GM19240 (cell line): ENCODE measurements around the gene CASP8AP2.
"Not testable (repeated sequence)": the region's sequence is repeated elsewhere in the genome, so short reads cannot be mapped to it uniquely, and the experiment has no call there.

ENCODE experiments used
- DNase-seq: peaks from one replicate; pipeline ENCODE4 v3.0.0; 2011; ENCODE audit warnings: low spot score; ENCODE audit not compliant: insufficient read length

Gene CASP8AP2

DNA sequence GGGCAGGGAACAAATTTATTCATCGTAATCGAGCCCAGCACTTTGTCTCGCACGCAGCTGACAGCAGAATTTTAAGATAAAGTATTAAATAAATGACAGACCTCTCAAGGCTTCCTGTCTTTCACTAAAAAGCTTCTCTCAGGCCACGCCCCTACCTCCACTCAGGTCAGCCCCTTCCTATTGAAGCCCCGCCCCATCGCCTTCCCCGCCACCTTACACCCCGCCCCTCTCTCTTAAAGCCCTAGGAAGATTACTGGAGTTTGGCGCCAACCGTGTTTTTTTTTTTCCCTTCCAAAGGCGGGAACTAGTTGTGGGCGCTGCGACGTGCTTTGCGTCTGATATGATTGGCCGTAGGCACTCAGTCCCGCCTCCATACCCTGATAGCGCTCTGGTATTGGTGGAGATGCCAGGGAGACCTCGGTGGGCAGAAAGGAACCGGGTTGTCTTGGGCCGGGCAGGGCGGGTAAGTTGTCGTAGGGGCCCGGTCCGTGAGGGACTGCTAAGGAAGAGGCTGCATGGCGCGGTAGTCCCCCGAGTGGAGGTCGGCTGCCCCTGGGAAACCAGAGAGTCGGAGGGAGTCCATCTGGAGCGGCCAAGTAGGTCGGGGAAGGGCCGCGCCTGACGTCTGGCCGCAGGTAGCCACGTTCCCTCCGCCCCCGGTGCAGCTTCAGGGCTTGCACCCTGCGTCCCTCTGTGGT, at the start of gene CASP8AP2:
Gene CASP8AP2 (plus strand): TSS at position 409 of the 698 bp plus-strand sequence.
- peak; percentile 70 for DNase-seq

DNA sequence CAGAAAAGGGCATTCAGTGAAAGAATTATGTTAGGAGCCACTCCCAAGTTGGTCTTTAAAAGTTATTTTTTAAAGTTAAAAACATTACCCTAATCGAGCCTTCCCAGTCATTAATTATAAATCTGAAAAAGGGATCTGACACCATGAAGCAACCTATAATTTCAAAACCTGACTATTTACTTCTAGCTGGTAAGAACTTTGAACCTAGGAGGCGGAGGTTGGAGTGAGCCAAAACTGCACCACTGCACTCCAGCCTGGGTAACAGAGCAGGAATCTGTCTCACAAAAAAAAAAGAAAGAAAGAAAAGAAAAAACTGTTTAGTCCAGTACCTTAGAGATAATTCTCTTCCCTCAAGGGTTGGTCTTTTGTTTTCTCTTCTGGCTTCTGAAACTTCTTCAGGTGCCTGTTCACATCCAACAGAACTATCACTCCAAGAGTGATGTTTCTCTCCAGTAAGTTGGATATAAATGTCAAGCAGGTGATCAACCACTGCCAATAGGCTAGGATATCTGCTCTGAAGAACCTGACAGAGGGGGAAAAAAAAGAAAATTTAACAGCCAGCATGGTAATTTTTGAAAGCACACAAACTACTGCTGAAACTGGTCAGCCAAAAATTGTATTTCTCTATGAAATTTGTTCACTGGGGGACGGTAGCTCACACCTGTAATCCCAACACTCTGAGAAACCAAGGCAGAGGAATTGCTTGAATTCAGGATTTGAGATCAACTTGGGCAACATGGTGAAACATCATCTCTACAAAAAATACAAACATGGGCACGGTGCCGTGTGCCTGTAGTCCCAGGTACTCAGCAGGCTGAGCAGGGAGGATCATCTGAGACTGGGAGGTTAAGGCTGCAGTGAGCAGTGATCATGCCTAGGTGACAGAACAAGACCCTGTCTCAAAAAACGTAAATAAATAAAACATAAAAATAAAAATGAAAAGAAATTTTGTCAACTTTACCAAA, 48.3 kb upstream of the CASP8AP2 start:
- DNase-seq: no peak

- DNase-seq: no peak
These were observed 47.5 kb upstream of the CASP8AP2 start for GRCh38 chr6:89782222-89782621.

DNA sequence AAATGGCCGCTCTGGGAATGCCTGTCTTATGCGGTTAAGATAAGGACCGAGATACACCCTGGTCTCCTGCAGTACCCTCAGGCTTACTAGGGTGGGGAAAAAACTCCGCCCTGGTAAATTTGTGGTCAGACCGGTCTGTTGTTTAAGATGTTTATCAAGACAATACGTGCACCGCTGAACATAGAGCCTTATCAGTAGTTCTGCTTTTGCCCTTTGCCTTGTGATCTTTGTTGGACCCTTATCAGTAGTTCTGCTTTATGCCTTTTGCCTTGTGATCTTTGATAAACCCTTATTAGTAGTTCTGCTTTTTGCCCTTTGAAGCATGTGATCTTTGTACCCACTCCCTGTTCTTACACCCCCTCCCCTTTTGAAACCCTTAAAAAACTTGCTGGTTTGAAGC, 46.4 kb upstream of the CASP8AP2 start:
- not testable (repeated sequence) for DNase-seq

DNA sequence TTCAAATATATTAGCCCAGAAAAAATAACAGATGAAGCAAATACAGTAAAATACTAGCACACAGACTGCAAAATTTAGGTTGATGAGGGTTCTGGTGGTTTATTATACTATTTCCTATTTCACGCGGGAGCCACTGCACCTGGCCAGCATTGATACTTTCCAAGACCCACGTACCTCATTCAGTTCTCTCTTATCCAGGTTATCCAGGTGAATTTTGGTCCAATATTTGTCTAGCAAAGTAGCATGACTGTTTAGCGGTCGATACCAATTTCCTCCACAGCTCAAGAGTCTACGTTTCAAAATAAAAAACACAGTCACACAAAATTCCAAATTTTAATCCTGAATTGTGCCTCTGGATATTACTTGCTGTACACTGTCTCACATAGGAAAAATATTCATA, 44.8 kb upstream of the CASP8AP2 start:
- DNase-seq: no peak

- DNase-seq: no peak
These were observed 42.7 kb upstream of the CASP8AP2 start for GRCh38 chr6:89786970-89787369.

GRCh38 chr6:89787660-89788328, 41.9 kb upstream of the CASP8AP2 start:
- DNase-seq: no peak

- DNase-seq: no peak
These were observed 39.7 kb upstream of the CASP8AP2 start for GRCh38 chr6:89789980-89790379.

GRCh38 chr6:89790403-89790802, 39.3 kb upstream of the CASP8AP2 start:
- no peak for DNase-seq

DNA sequence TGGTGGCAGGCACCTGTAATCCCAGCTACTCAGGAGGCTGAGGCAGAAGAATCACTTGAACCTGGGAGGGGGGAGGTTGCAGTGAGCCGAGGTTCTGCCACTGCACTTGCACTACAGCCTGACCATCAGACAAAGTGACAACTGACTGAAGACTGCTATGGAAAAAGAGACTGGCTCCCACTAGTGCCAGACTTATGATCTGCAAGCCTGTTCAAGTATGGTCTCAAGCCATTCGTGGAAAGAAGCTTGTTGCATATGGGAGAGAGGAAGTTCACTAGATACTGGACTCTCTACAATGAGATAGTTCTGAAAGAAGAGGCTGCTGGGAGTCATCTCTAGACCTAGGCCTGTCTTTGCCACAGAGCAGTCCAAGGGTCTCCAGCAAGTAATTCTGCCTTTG, 36.8 kb upstream of the CASP8AP2 start:
- DNase-seq: no peak

DNA sequence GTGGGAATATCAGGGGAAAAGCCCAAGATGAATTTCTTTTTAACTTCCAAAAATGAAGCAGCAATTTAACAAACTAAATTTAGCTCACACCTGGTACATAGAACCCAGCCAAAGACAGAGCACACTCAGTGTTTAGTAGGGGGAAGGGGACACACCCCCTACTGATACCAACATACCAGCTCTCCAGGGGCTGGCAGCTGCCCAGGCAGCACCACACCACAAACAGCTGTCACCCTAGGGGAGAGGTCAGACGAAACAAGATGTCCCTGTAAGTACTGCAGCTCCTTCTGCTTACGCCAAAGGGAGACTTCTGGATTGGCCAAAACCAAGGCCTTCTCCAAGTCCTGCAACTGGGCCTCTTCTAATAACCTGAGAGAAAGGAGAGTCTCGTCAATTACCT, 36.1 kb upstream of the CASP8AP2 start:
- no peak for DNase-seq

DNA sequence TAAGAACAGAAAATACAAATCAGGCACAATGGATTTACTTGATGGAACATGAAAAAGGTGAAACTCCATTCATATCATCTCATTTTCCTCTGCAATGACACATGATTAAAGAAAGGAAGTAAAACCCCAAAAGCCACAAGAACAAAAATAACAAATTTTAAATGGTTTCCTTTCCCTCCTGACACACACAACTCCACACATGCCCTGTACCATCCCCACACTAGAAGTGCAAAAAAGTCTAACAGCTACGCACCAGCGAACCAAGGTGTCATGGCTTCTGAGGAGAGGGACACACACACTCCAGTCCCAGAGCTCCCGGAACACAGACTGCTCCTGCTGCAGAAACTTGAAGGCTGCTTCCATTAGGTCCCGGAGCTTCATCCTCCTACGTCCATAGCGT, 35.4 kb upstream of the CASP8AP2 start:
- DNase-seq: no peak

GRCh38 chr6:89797317-89797716, 32.4 kb upstream of the CASP8AP2 start:
- no peak for DNase-seq

DNA sequence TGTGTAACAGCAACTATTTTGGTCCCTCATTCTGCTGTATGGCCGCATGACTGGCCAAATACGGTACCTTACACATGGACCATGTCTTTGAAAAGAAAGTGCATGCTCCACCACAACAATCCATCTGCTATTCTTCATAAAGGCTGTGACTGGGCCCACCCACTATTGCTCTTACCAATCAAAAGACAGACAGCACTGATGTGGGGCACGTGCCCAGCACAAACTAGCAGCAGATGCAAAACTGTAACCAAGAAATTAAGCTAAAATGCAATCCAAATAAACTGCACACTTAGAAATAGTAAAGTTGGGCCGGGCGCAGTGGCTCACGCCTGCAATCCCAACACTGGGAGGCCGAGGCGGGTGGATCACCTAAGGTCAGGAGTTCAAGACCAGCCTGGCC, 30.6 kb upstream of the CASP8AP2 start:
- DNase-seq: no peak

DNA sequence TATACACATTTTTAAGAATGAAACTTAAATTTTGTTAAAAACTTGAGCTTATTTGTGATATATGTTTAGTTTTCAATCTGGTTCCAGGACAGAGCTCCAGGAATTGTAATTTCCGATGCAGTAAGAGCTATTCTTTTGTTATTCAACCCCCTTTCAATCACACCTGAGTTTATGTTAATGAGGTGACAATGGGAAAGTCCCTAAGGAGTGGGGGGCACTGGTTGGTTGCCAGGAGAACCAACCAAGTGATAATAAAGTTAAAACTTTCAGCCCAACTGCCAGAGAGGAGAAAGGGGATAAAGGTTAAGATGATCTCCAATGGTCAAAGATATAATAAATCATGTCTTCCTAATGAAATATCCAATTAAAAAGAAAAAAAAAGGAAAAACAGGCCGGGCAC, 29.9 kb upstream of the CASP8AP2 start:
- no peak for DNase-seq

- DNase-seq: no peak
These were observed 26.4 kb upstream of the CASP8AP2 start for GRCh38 chr6:89803271-89803670.

GRCh38 chr6:89805814-89806371, 23.8 kb upstream of the CASP8AP2 start:
- DNase-seq: no peak

DNA sequence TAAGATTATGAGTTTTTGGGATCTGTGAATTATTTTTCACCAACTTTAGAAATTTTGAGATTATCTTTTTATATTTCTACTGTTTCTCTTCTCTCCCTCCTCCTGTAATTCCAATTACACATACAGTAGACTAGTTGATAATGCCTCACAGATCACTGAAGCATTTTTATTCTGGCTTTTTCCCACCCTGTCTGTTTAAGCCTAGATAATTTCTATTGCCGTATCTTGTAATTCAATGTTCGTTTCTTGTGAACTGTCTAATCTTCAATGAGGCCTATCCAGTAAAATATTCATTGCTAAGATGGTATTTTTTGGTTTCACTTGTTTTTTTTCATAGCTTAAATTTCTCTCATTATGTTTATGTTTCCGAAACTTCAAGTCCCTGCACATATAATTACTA, 22.1 kb upstream of the CASP8AP2 start:
- no peak for DNase-seq

DNA sequence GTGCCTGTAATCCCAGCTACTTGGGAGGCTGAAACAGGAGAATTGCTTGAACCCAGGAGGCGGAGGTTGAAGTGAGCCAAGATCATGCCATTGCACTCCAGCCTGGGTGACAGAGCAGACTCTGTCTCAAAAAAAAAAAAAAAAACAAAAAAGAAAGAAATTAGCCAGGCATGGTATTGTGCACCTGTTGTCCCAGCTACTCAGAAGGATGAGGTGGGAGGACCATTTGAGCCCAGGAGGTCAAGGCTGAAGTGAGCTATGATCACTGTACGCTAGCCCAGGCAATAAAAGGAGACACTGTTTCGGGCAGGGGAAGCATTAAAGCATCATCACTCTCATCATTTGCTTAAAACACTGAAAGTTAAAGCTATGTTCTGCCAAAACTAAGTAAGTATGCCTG, 16.3 kb upstream of the CASP8AP2 start:
- not testable (repeated sequence) for DNase-seq

DNA sequence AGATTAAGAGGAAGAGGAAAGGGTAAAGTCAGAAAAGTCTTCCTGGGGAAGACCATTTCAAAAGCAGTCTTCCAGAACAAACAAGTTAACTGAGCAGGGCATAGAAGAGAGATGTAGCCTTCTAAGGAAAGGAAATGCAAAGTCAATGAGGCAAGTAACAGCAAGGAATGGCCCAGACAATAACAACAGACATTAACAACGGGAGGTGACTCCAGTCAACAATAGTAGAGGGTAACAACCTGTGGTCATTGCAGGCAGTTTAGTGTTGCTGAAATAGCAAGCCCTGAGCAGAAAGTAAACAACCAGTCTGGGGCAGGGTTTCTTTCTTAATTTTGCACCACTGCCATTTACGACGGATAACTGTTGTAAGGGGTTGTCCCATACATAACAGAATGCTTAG, 12.2 kb upstream of the CASP8AP2 start:
- DNase-seq: no peak

- DNase-seq: no peak
These were observed 10.7 kb upstream of the CASP8AP2 start for GRCh38 chr6:89818977-89819335.
